H1 (cell line): ENCODE results near the gene RIPOR2. TPM values are rescaled to one million over a fixed set of nuclear protein-coding genes. Genes with fewer than 3 reads are reported as not detected.

Source experiments
- CTCF ChIA-PET: fragments of 300-600 bp; sonication (Branson Sonifier 250); formaldehyde crosslinking; loops from one replicate; lab custom pipeline; 2021; ENCODE audit not compliant: partially characterized antibody; lab: Charles Lee
- POLR2A ChIA-PET: fragments of 300-600 bp; sonication (Branson Sonifier 250); formaldehyde crosslinking; loops from one replicate; lab custom pipeline; 2021; ENCODE audit warnings: inconsistent platforms; ENCODE audit not compliant: partially characterized antibody; lab: Charles Lee
- DNase-seq, 2 experiments: peaks; one replicate each; pipeline versions ENCODE4 v3.0.0 to v3.0.0-alpha.2; 2010 to 2022; ENCODE audit warnings: low spot score in 2 of 2, low read depth in 1 of 2, mixed read lengths in 1 of 2
- FAIRE-seq: peaks from 2 replicates; lab custom pipeline; 2011; peaks lifted over from hg19 to GRCh38; lab: Jason Lieb, UNC
- H2AFZ ChIP-seq: 2 replicates; pipeline ENCODE4 v1.8.1; 2012; ENCODE audit warnings: low read length, inconsistent platforms
- H2AK5ac ChIP-seq: 2 replicates; pipeline ENCODE4 v1.6.1; 2013; ENCODE audit warnings: low read depth, low read length
- H2BK120ac ChIP-seq: replicated peaks from 2 replicates; pipeline ENCODE3; 2013; ENCODE audit warnings: low read depth, low read length, inconsistent platforms
- H2BK12ac ChIP-seq: 2 replicates; pipeline ENCODE4 v1.6.1; 2013; ENCODE audit warnings: low read depth, low read length
- H2BK15ac ChIP-seq: 2 replicates; pipeline ENCODE4 v1.6.1; 2013; ENCODE audit warnings: low read length
- H2BK20ac ChIP-seq: 2 replicates; pipeline ENCODE4 v1.6.1; 2013; ENCODE audit warnings: low read length
- H2BK5ac ChIP-seq: 2 replicates; pipeline ENCODE4 v1.6.1; 2013; ENCODE audit warnings: low read depth, low read length
- H3K14ac ChIP-seq: 2 replicates; pipeline ENCODE4 v1.6.1; 2013; ENCODE audit warnings: inconsistent platforms; ENCODE audit not compliant: insufficient read length
- H3K18ac ChIP-seq: 2 replicates; pipeline ENCODE4 v1.6.1; 2013; ENCODE audit warnings: low read length; ENCODE audit errors: extremely low read depth
- H3K23ac ChIP-seq: 2 replicates; pipeline ENCODE4 v1.6.1; 2013; ENCODE audit warnings: inconsistent platforms; ENCODE audit not compliant: insufficient read length
- H3K23me2 ChIP-seq: 2 replicates; pipeline ENCODE4 v1.6.1; 2013; ENCODE audit warnings: low read depth, low read length
- H3K27ac ChIP-seq: 2 replicates; pipeline ENCODE4 v1.6.1; 2011; ENCODE audit warnings: low read depth, low read length, inconsistent platforms
- H3K27me3 ChIP-seq, 4 experiments: replicated peaks in 1 of 4; 1 replicate in 1 of 4; 2 replicates in 3 of 4; pipeline versions ENCODE4 v1.6.1 to v1.8.1; 2011 to 2013; ENCODE audit warnings: low read length in 3 of 4, mild to moderate bottlenecking in 3 of 4, inconsistent platforms in 2 of 4, mixed read lengths in 2 of 4, moderate library complexity in 1 of 4; ENCODE audit not compliant: control insufficient read depth in 3 of 4, insufficient read depth in 3 of 4; ENCODE audit errors: extremely low read depth in 1 of 4
- H3K36me3 ChIP-seq, 4 experiments: 2 replicates each; pipeline versions ENCODE4 v1.6.1 to v1.8.1; 2011 to 2013; ENCODE audit warnings: mild to moderate bottlenecking in 4 of 4, low read length in 3 of 4, moderate library complexity in 2 of 4, control low read depth in 1 of 4, inconsistent platforms in 1 of 4; ENCODE audit not compliant: insufficient read depth in 4 of 4, control insufficient read depth in 2 of 4
- H3K4ac ChIP-seq: replicated peaks from 2 replicates; pipeline ENCODE3; 2013; ENCODE audit warnings: low read length, low read depth, mixed read lengths, inconsistent platforms; ENCODE audit not compliant: insufficient read length
- H3K4me1 ChIP-seq, 4 experiments: replicated peaks in 1 of 4; 1 replicate in 1 of 4; 2 replicates in 3 of 4; pipeline versions ENCODE4 v1.6.1 to v1.8.1; 2011 to 2013; ENCODE audit warnings: low read length in 3 of 4, inconsistent platforms in 2 of 4, mixed read lengths in 1 of 4; ENCODE audit not compliant: insufficient read depth in 4 of 4, control insufficient read depth in 3 of 4
- H3K4me2 ChIP-seq, 2 experiments: 2 replicates each; pipeline versions ENCODE4 v1.6.1 to v1.8.1; 2011 to 2013; ENCODE audit warnings: low read depth in 2 of 2, low read length in 2 of 2, control low read depth in 1 of 2, inconsistent platforms in 1 of 2, mild to moderate bottlenecking in 1 of 2; ENCODE audit not compliant: insufficient read depth in 1 of 2
- H3K4me3 ChIP-seq, 4 experiments: fragments of 200-600, 300-600 bp in 1 of 4; sonication (generic), shearing (Covaris generic), sonication (Bioruptor Twin) in 1 of 4; 2 replicates each; pipeline versions ENCODE4 v1.5.1 to v1.8.1; 2011 to 2016; ENCODE audit warnings: low read length in 4 of 4, low read depth in 3 of 4, control low read depth in 2 of 4, inconsistent platforms in 2 of 4, mild to moderate bottlenecking in 2 of 4, mixed read lengths in 1 of 4, moderate library complexity in 1 of 4; ENCODE audit not compliant: insufficient read depth in 2 of 4; ENCODE audit errors: extremely low read depth in 1 of 4
- H3K56ac ChIP-seq: replicated peaks from 2 replicates; pipeline ENCODE3; 2013; ENCODE audit warnings: low read depth, mild to moderate bottlenecking, mixed read lengths, low read length, inconsistent platforms; ENCODE audit not compliant: insufficient read length
- H3K79me1 ChIP-seq: 2 replicates; pipeline ENCODE4 v1.6.1; 2013; ENCODE audit warnings: low read depth, low read length, control low read depth
- H3K79me2 ChIP-seq, 2 experiments: 2 replicates each; pipeline versions ENCODE4 v1.6.1 to v1.8.1; 2012 to 2013; ENCODE audit warnings: low read length in 2 of 2, mild to moderate bottlenecking in 2 of 2, inconsistent platforms in 1 of 2; ENCODE audit not compliant: insufficient read depth in 2 of 2, control insufficient read depth in 1 of 2
- H3K9ac ChIP-seq, 4 experiments: replicated peaks in 1 of 4; 1 replicate in 1 of 4; 2 replicates in 3 of 4; pipeline versions ENCODE4 v1.6.1 to v1.8.1; 2011 to 2013; ENCODE audit warnings: low read depth in 3 of 4, low read length in 3 of 4, control low read depth in 2 of 4, mild to moderate bottlenecking in 2 of 4, moderate library complexity in 2 of 4, inconsistent platforms in 1 of 4; ENCODE audit errors: extremely low read depth in 1 of 4
- H3K9me3 ChIP-seq, 2 experiments: 2 replicates each; pipeline versions ENCODE4 v1.6.1 to v1.8.1; 2012 to 2013; ENCODE audit warnings: mild to moderate bottlenecking in 2 of 2, moderate library complexity in 2 of 2, control low read depth in 1 of 2, inconsistent platforms in 1 of 2, low read depth in 1 of 2, low read length in 1 of 2, mixed read lengths in 1 of 2; ENCODE audit not compliant: insufficient read depth in 2 of 2
- H4K20me1 ChIP-seq, 2 experiments: replicated peaks in 1 of 2; 2 replicates each; pipeline versions ENCODE3 to v1.8.1; 2011 to 2013; ENCODE audit warnings: inconsistent platforms in 2 of 2, low read length in 2 of 2, mild to moderate bottlenecking in 1 of 2; ENCODE audit not compliant: insufficient read depth in 2 of 2, control insufficient read depth in 1 of 2
- H4K5ac ChIP-seq: 2 replicates; pipeline ENCODE4 v1.6.1; 2013; ENCODE audit warnings: low read length, low read depth, mixed read lengths, inconsistent platforms; ENCODE audit not compliant: insufficient read length
- H4K8ac ChIP-seq: 2 replicates; pipeline ENCODE4 v1.8.0; 2013; ENCODE audit warnings: mild to moderate bottlenecking, moderate library complexity, low read length, inconsistent platforms; ENCODE audit not compliant: insufficient read depth; ENCODE audit errors: extremely low read depth
- H4K91ac ChIP-seq: replicated peaks from 2 replicates; pipeline ENCODE3; 2013; ENCODE audit warnings: low read length, mixed read lengths, inconsistent platforms; ENCODE audit not compliant: insufficient read length
- ASH2L ChIP-seq: fragments of 200-600, 300-600 bp; sonication (generic); IDR thresholded peaks from one replicate; pipeline ENCODE4 v1.7.1; 2017; ENCODE audit warnings: low read length
- POU5F1 ChIP-seq: IDR thresholded peaks from 2 replicates; pipeline ENCODE4 v1.6.1; 2011; ENCODE audit warnings: low read depth, mild to moderate bottlenecking, low read length, moderate library complexity
- RXRA ChIP-seq: IDR thresholded peaks from 2 replicates; pipeline ENCODE4 v1.6.1; 2011; ENCODE audit warnings: low read depth, mild to moderate bottlenecking, low read length, moderate library complexity; ENCODE audit not compliant: insufficient read depth
- SP1 ChIP-seq: IDR thresholded peaks from 2 replicates; pipeline ENCODE4 v1.6.1; 2011; ENCODE audit warnings: low read depth, low read length
- whole genome bisulfite sequencing, 2 experiments: shearing (Covaris generic) in 1 of 2; methylation state at CpG; one replicate each; pipeline versions ENCODE4 v1.1.6 to v1.1.7; 2013 to 2015; ENCODE audit warnings: low lambda C conversion rate in 2 of 2, mixed read lengths in 2 of 2, inconsistent platforms in 1 of 2, low coverage in 1 of 2, missing lambda C conversion rate in 1 of 2; ENCODE audit not compliant: insufficient replicate concordance in 2 of 2, insufficient coverage in 1 of 2, insufficient read length in 1 of 2; ENCODE audit errors: extremely low coverage in 1 of 2, missing lambda C conversion rate in 1 of 2; 5-methylcytosine and 5-hydroxymethylcytosine counted together
- long read RNA-seq, 2 experiments: library from RNA in 1 of 2; library from capped mRNA in 1 of 2; stranded (forward); transcript quantifications; one replicate each; pipeline ENCODE4 v2.0.0, GENCODE V29; 2021; ENCODE audit warnings: inconsistent platforms in 1 of 2
- polyA minus RNA-seq, 3 experiments: library from RNA; depleted of rRNA, polyadenylated mRNA; stranded (reverse); fragments of >200 nt; gene quantifications; 1 replicate in 2 of 3; 2 replicates in 1 of 3; pipeline ENCODE4 v1.2.3, GENCODE V29; 2011
- polyA plus RNA-seq, 7 experiments: library from polyadenylated mRNA; depleted of rRNA in 3 of 7; stranded (reverse) in 5 of 7; unstranded in 2 of 7; fragments of >200 nt in 5 of 7; fragments of 200-250 nt in 2 of 7; gene quantifications; 1 replicate in 5 of 7; 2 replicates in 1 of 7; 4 replicates in 1 of 7; pipeline versions ENCODE4 v1.2.1 to v1.2.3, GENCODE V29; 2011 to 2013; ENCODE audit warnings: missing spikeins in 2 of 7, mixed read lengths in 2 of 7
- total RNA-seq: library from RNA; stranded (reverse); fragmentation: NEBNext Ultra II Directional; extraction: Animal tissue kit (Norgen Biotek cat#: 25700); gene quantifications from 2 replicates; pipeline ENCODE4 v1.2.1, GENCODE V29; 2021

Gene RIPOR2, protein sequence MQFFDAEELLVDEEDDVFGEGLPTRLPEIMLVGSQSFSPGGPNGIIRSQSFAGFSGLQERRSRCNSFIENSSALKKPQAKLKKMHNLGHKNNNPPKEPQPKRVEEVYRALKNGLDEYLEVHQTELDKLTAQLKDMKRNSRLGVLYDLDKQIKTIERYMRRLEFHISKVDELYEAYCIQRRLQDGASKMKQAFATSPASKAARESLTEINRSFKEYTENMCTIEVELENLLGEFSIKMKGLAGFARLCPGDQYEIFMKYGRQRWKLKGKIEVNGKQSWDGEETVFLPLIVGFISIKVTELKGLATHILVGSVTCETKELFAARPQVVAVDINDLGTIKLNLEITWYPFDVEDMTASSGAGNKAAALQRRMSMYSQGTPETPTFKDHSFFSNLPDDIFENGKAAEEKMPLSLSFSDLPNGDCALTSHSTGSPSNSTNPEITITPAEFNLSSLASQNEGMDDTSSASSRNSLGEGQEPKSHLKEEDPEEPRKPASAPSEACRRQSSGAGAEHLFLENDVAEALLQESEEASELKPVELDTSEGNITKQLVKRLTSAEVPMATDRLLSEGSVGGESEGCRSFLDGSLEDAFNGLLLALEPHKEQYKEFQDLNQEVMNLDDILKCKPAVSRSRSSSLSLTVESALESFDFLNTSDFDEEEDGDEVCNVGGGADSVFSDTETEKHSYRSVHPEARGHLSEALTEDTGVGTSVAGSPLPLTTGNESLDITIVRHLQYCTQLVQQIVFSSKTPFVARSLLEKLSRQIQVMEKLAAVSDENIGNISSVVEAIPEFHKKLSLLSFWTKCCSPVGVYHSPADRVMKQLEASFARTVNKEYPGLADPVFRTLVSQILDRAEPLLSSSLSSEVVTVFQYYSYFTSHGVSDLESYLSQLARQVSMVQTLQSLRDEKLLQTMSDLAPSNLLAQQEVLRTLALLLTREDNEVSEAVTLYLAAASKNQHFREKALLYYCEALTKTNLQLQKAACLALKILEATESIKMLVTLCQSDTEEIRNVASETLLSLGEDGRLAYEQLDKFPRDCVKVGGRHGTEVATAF
- total RNA-seq (44.5 and 45.6 TPM in 2 replicates), polyA plus RNA-seq (2011; rRNA removed) (13.3 and 16.7 TPM in 2 replicates), polyA minus RNA-seq (2011; rRNA and poly(A)+ RNA removed) (43.9 and 57.0 TPM in 2 replicates)
- 21.7 TPM for polyA plus RNA-seq (2011; cell fraction: cytosol; rRNA removed)
- 19.6 TPM for polyA plus RNA-seq (2011; cell fraction: nucleus; rRNA removed)
- 21.1 to 34.2 TPM (median 29.2 TPM) in 4 replicates for polyA plus RNA-seq (2012, experiment 1 of 2)
- 9.9 TPM for polyA plus RNA-seq (2012, experiment 2 of 2)
- 22.5 TPM for polyA plus RNA-seq (2013, experiment 1 of 2)
- 22.1 TPM for polyA plus RNA-seq (2013, experiment 2 of 2)
- 17.9 TPM for polyA minus RNA-seq (2011; cell fraction: cytosol; rRNA and poly(A)+ RNA removed)
- polyA minus RNA-seq (2011; cell fraction: nucleus; rRNA and poly(A)+ RNA removed): 23.2 TPM
- long read RNA-seq, experiment 1, partial matches to known transcripts: 10 of 33 reads
- long read RNA-seq, experiment 1, other reads (novel, unspliced or antisense): 21 of 33 reads
- long read RNA-seq, experiment 2, partial matches to known transcripts: 2 of 15 reads
- long read RNA-seq, experiment 2, other reads (novel, unspliced or antisense): 10 of 15 reads

DNA sequence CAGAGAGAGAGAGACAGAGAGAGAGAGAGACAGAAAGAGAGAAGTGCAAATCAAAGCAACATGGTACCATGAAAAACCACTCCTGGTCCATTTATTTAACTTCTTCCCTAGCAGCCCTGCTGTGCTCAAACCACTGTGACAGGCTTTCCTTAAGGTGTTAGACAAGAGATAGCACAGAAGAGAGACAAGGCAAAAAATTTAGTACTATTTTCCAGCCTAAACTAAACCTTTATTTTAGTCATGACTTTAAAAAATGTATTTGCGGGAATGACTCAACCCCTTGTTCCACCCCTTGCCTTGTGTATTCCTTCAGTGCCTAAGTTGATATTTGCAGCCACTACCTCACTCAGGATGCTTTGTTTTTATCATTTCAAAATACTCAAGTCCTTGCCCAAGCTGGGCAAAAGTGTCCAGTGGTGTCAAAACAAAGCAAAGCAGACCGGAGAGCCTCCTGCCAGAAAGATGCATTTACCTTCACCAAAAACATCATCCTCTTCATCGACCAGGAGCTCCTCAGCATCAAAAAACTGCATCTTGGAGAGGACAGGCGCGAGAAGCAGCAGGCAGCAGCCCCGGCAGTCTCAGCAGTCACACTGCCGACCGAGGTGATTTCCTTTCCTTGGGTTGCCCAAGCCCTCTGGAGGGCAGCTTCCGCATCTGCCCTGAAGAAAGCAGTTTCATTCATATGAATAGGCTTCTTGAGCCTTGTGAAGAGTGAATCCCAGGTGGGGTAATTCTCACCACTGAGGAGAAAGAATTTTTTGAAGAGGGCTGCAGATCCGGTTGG, at the start of gene RIPOR2:
TSS of gene RIPOR2 (minus strand) at position 595 of the 787 bp plus-strand sequence. CDS start at position 533, 62 bp downstream.
- Histone ChIP-seq H4K5ac (peak within 1 kb of the TSS; percentile 46), H3K56ac (no peak within 1 kb of the TSS), H3K36me3 (no peaks in the 10 kb centered on the region), H3K27me3 (no peaks in the 10 kb centered on the region; a peak in 1 of 7 replicates), H2AK5ac (no peak within 1 kb of the TSS), H3K27ac (no peak within 1 kb of the TSS), H3K4me1 (peaks cover 4 to 21% (median 18%) of the 10 kb centered on the region in 4 experiments; a peak in 6 of 7 replicates), H3K4me2 (peak within 1 kb of the TSS; percentile 26 to 58), H3K14ac (no peak within 1 kb of the TSS), H2AFZ (no peak within 1 kb of the TSS), H3K4ac (peak within 1 kb of the TSS; percentile 58), H3K79me2 (peaks cover 0 to 44% of the 10 kb centered on the region in 2 experiments; a peak in 2 of 4 replicates), H3K23me2 (no peaks in the 10 kb centered on the region), H3K23ac (no peak within 1 kb of the TSS), H2BK15ac (no peak within 1 kb of the TSS), H4K20me1 (no peaks in the 10 kb centered on the region), H4K91ac (peak within 1 kb of the TSS; percentile 80), H3K4me3 (peak within 1 kb of the TSS; percentile 15 to 53 (median 32)), H3K79me1 (no peaks in the 10 kb centered on the region), H3K18ac (peak within 1 kb of the TSS; percentile 41; the same call in 1 of the 2 replicates), H4K8ac (no peak within 1 kb of the TSS), H2BK120ac (peak within 1 kb of the TSS; percentile 76), H2BK20ac (peak within 1 kb of the TSS; percentile 62; the same call in 1 of the 2 replicates), H3K9me3 (no peaks in the 10 kb centered on the region), H3K9ac (peak within 1 kb of the TSS in 1 of 4 experiments; percentile 8; a peak in 3 of 7 replicates), H2BK12ac (0 out of 2 replicates have a peak within 1 kb of the TSS, but pooled peaks have one; percentile 1), H2BK5ac (peak within 1 kb of the TSS; percentile 6; the same call in 1 of the 2 replicates)
- 14% methylated on average over 10 of the region's 10 CpGs; no CpG with 5 or more reads in 1 of the 2 experiments for WGBS, 2 experiments
- CTCF ChIA-PET: interaction anchor here (1.0 to 8.5 kb wide), 23 partner anchors 8 to 227 kb away, joined by 3 to 138 read pairs (median 12); no protein-coding TSS in a partner anchor
- POLR2A ChIA-PET: interaction anchor here (1.2 to 1.3 kb wide), 2 partner anchors 10 to 25 kb away, joined by 3 to 4 read pairs; no protein-coding TSS in a partner anchor
- DNase-seq (peak in 1 of 2 experiments; percentile 60), FAIRE-seq (peak; percentile 73)
- TF ChIP-seq ASH2L: peak; percentile 67
- no peak for TF ChIP-seq POU5F1
- no peak for TF ChIP-seq RXRA
- TF ChIP-seq SP1: no peak
